GM23338 (cell line): ENCODE results near the gene HCN2. TPM values are rescaled to one million over a fixed set of nuclear protein-coding genes. Genes with fewer than 3 reads are reported as not detected.

Source experiments
- ATAC-seq: fragments of 200-7000 bp; cut with Tn5 transposase; 3 replicates; pipeline ENCODE4 v1.9.1; 2020
- DNase-seq: peaks from one replicate; pipeline ENCODE4 v3.0.0-alpha.2; 2015; ENCODE audit warnings: low spot score
- H2AFZ ChIP-seq: fragments of 200-600 bp; sonication (generic); 2 replicates; pipeline ENCODE4 v1.8.0; 2016; ENCODE audit warnings: antibody characterized with exemption, mild to moderate bottlenecking, moderate library complexity
- H3F3A ChIP-seq: fragments of 200-600 bp; sonication (generic); replicated peaks from 2 replicates; pipeline ENCODE4 v1.8.0; 2017; ENCODE audit warnings: antibody characterized with exemption, mixed run types, low read depth
- H3K27ac ChIP-seq: fragments of 200-600 bp; sonication (generic); 2 replicates; pipeline ENCODE4 v1.6.1; 2016; ENCODE audit warnings: low read depth
- H3K27me3 ChIP-seq: fragments of 200-600 bp; sonication (generic); 2 replicates; pipeline ENCODE4 v1.8.0; 2016; ENCODE audit warnings: mild to moderate bottlenecking, mixed run types, moderate library complexity; ENCODE audit not compliant: insufficient read depth
- H3K36me3 ChIP-seq: fragments of 200-600 bp; sonication (generic); 2 replicates; pipeline ENCODE4 v1.8.0; 2016; ENCODE audit warnings: mild to moderate bottlenecking; ENCODE audit not compliant: insufficient read depth
- H3K4me1 ChIP-seq: fragments of 200-600 bp; sonication (generic); 2 replicates; pipeline ENCODE4 v1.8.0; 2016; ENCODE audit warnings: mild to moderate bottlenecking, moderate library complexity; ENCODE audit not compliant: insufficient read depth
- H3K4me2 ChIP-seq: fragments of 200-600 bp; sonication (generic); 2 replicates; pipeline ENCODE4 v1.7.1; 2017; ENCODE audit warnings: mixed run types
- H3K4me3 ChIP-seq: fragments of 200-600 bp; sonication (generic); 2 replicates; pipeline ENCODE4 v1.6.1; 2016; ENCODE audit warnings: mixed run types
- H3K79me2 ChIP-seq: fragments of 200-600 bp; sonication (generic); replicated peaks from 2 replicates; pipeline ENCODE4 v1.8.0; 2017; ENCODE audit warnings: mild to moderate bottlenecking; ENCODE audit not compliant: insufficient read depth
- H3K9me2 ChIP-seq: fragments of 200-600 bp; sonication (generic); 2 replicates; pipeline ENCODE4 v1.8.0; 2017; ENCODE audit not compliant: insufficient read depth
- H4K20me1 ChIP-seq: fragments of 200-600 bp; sonication (generic); replicated peaks from 2 replicates; pipeline ENCODE4 v1.8.0; 2017; ENCODE audit warnings: mild to moderate bottlenecking; ENCODE audit not compliant: insufficient read depth
- H3K27ac Mint-ChIP-seq: 2 replicates; pipeline ENCODE4 v1.8.0; 2020; ENCODE audit warnings: inconsistent platforms, mild to moderate bottlenecking, moderate library complexity, mixed read lengths
- H3K27me3 Mint-ChIP-seq: 3 replicates; pipeline ENCODE4 v1.8.0; 2022; ENCODE audit warnings: low read depth, mild to moderate bottlenecking, moderate library complexity, mixed read lengths, inconsistent platforms; ENCODE audit not compliant: insufficient read depth, poor library complexity
- H3K36me3 Mint-ChIP-seq: 3 replicates; pipeline ENCODE4 v1.8.0; 2021; ENCODE audit warnings: low read depth, mild to moderate bottlenecking, inconsistent platforms, moderate library complexity, mixed read lengths
- H3K4me1 Mint-ChIP-seq: 3 replicates; pipeline ENCODE4 v1.8.0; 2020; ENCODE audit warnings: mild to moderate bottlenecking, inconsistent platforms, mixed read lengths
- H3K4me3 Mint-ChIP-seq: 3 replicates; pipeline ENCODE4 v1.8.0; 2021; ENCODE audit warnings: moderate library complexity, mild to moderate bottlenecking, inconsistent platforms, mixed read lengths
- H3K9me3 Mint-ChIP-seq: 3 replicates; pipeline ENCODE4 v1.8.0; 2020; ENCODE audit warnings: moderate library complexity, mild to moderate bottlenecking, inconsistent platforms, mixed read lengths
- EZH2 ChIP-seq: fragments of 200-600 bp; sonication (generic); IDR thresholded peaks from one replicate; pipeline ENCODE4 v1.8.0; 2017; ENCODE audit warnings: antibody characterized with exemption, mild to moderate bottlenecking, low read depth; ENCODE audit not compliant: unreplicated experiment
- EZH2phosphoT487 ChIP-seq: fragments of 200-600 bp; sonication (generic); IDR thresholded peaks from one replicate; pipeline ENCODE4 v1.8.1; 2018; ENCODE audit warnings: antibody characterized with exemption; ENCODE audit not compliant: unreplicated experiment
- JUNB ChIP-seq: IDR thresholded peaks from one replicate; pipeline ENCODE4 v1.6.1; 2016; ENCODE audit warnings: antibody characterized with exemption; ENCODE audit not compliant: unreplicated experiment
- NANOG ChIP-seq: IDR thresholded peaks from 2 replicates; pipeline ENCODE4 v1.6.1; 2016; ENCODE audit warnings: antibody characterized with exemption, borderline replicate concordance
- POLR2AphosphoS5 ChIP-seq: IDR thresholded peaks from 2 replicates; pipeline ENCODE4 v1.6.1; 2016; ENCODE audit warnings: antibody characterized with exemption, low read depth
- STAT1 ChIP-seq: IDR thresholded peaks from one replicate; pipeline ENCODE4 v1.6.1; 2016; ENCODE audit warnings: antibody characterized with exemption; ENCODE audit not compliant: unreplicated experiment
- ZNF114 ChIP-seq: fragments of 250-450 bp; sonication (Bioruptor Pico); IDR thresholded peaks from 2 replicates; pipeline ENCODE4 v1.5.0; 2020; ENCODE audit warnings: mild to moderate bottlenecking, moderate library complexity
- ZNF331 ChIP-seq: fragments of 250-450 bp; sonication (Bioruptor Pico); IDR thresholded peaks from 2 replicates; pipeline ENCODE4 v1.5.0; 2020; ENCODE audit warnings: low read depth, mild to moderate bottlenecking, moderate library complexity
- polyA plus RNA-seq: library from polyadenylated mRNA; unstranded; fragments of >200 nt; fragmentation: Nextera tagmentation; extraction: Ambion mirVana; gene quantifications from 2 replicates; pipeline ENCODE4 v1.2.1, GENCODE V29; 2016
- total RNA-seq: library from RNA; depleted of rRNA; stranded (reverse); fragments of >200 nt; shearing (Covaris generic); gene quantifications from 2 replicates; pipeline ENCODE4 v1.2.3, GENCODE V29; 2014
- TF ChIP-seq, protein P1 (sequence below), 2 experiments: fragments of 200-600 bp in 1 of 2; sonication (generic) in 1 of 2; conservative IDR thresholded peaks; 2 replicates each; pipeline versions ENCODE4 v1.5.1 to v1.6.1; 2016 to 2017; ENCODE audit warnings: antibody characterized with exemption in 2 of 2, low read depth in 2 of 2, mild to moderate bottlenecking in 2 of 2, moderate library complexity in 1 of 2
- TF ChIP-seq, protein P2 (sequence below): IDR thresholded peaks from 2 replicates; pipeline ENCODE4 v1.6.1; 2016; ENCODE audit warnings: antibody characterized with exemption
- TF ChIP-seq, protein P3 (sequence below): IDR thresholded peaks from one replicate; pipeline ENCODE4 v1.6.1; 2018; ENCODE audit warnings: antibody characterized with exemption; ENCODE audit not compliant: unreplicated experiment

Gene HCN2
- total and polyA plus RNA-seq, 2 experiments from 2014 or later: 0.06 to 2.9 TPM

DNA sequence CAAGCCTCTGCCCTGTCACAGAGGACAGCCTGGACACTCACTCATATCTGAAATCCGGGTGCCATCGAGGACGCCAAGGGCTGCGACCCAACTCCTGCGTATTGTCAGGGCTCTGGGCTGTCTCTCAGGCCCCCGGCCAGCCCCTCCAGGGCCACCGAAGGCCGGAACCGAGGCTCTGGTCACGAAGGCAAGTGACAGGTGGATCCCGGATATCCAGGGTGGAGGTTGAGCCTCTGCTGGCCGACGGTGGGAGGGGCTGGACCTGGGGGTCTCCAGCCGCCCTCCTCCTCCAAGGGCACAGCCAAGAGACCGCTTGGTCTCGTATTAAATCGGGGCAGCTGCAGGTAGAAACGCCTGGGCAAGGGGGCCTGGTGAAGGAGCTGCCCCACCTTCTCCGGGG, 67.9 kb downstream of the HCN2 start:
- H3K9me3 Mint-ChIP-seq: no peaks in the 10 kb centered on the region
- Histone ChIP-seq H3K27me3 (no peaks in the 10 kb centered on the region), H2AFZ (no peak overlapping the region), H3F3A (peaks cover 5% of the 10 kb centered on the region; the same call in 1 of the 2 replicates), H3K4me2 (no peak overlapping the region), H3K9me2 (no peaks in the 10 kb centered on the region), H3K79me2 (peaks cover 100% of the 10 kb centered on the region), H3K4me1 (peaks cover 6% of the 10 kb centered on the region), H3K27ac (no peak overlapping the region), H3K36me3 (no peaks in the 10 kb centered on the region), H4K20me1 (peaks cover 52% of the 10 kb centered on the region), H3K4me3 (no peak overlapping the region)
- peaks cover 8% of the 10 kb centered on the region for H3K27me3 Mint-ChIP-seq
- peaks cover 15% of the 10 kb centered on the region for H3K36me3 Mint-ChIP-seq
- H3K4me3 Mint-ChIP-seq: no peak overlapping the region
- DNase-seq (no peak), ATAC-seq (no peak)
- TF ChIP-seq, protein P1, sequence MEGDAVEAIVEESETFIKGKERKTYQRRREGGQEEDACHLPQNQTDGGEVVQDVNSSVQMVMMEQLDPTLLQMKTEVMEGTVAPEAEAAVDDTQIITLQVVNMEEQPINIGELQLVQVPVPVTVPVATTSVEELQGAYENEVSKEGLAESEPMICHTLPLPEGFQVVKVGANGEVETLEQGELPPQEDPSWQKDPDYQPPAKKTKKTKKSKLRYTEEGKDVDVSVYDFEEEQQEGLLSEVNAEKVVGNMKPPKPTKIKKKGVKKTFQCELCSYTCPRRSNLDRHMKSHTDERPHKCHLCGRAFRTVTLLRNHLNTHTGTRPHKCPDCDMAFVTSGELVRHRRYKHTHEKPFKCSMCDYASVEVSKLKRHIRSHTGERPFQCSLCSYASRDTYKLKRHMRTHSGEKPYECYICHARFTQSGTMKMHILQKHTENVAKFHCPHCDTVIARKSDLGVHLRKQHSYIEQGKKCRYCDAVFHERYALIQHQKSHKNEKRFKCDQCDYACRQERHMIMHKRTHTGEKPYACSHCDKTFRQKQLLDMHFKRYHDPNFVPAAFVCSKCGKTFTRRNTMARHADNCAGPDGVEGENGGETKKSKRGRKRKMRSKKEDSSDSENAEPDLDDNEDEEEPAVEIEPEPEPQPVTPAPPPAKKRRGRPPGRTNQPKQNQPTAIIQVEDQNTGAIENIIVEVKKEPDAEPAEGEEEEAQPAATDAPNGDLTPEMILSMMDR (conservative IDR thresholded peaks at IDR 0.05; ENCODE audit: low read depth in 2 of 2): no peak
- TF ChIP-seq POLR2AphosphoS5 (no peak), ZNF331 (CRISPR knock-in tag) (no peak), EZH2phosphoT487 (no peak), NANOG (no peak), ZNF114 (CRISPR knock-in tag) (no peak), JUNB (no peak), EZH2 (no peak), STAT1 (no peak)
- TF ChIP-seq, protein P2, sequence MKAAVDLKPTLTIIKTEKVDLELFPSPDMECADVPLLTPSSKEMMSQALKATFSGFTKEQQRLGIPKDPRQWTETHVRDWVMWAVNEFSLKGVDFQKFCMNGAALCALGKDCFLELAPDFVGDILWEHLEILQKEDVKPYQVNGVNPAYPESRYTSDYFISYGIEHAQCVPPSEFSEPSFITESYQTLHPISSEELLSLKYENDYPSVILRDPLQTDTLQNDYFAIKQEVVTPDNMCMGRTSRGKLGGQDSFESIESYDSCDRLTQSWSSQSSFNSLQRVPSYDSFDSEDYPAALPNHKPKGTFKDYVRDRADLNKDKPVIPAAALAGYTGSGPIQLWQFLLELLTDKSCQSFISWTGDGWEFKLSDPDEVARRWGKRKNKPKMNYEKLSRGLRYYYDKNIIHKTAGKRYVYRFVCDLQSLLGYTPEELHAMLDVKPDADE: no peak
- TF ChIP-seq, protein P3, sequence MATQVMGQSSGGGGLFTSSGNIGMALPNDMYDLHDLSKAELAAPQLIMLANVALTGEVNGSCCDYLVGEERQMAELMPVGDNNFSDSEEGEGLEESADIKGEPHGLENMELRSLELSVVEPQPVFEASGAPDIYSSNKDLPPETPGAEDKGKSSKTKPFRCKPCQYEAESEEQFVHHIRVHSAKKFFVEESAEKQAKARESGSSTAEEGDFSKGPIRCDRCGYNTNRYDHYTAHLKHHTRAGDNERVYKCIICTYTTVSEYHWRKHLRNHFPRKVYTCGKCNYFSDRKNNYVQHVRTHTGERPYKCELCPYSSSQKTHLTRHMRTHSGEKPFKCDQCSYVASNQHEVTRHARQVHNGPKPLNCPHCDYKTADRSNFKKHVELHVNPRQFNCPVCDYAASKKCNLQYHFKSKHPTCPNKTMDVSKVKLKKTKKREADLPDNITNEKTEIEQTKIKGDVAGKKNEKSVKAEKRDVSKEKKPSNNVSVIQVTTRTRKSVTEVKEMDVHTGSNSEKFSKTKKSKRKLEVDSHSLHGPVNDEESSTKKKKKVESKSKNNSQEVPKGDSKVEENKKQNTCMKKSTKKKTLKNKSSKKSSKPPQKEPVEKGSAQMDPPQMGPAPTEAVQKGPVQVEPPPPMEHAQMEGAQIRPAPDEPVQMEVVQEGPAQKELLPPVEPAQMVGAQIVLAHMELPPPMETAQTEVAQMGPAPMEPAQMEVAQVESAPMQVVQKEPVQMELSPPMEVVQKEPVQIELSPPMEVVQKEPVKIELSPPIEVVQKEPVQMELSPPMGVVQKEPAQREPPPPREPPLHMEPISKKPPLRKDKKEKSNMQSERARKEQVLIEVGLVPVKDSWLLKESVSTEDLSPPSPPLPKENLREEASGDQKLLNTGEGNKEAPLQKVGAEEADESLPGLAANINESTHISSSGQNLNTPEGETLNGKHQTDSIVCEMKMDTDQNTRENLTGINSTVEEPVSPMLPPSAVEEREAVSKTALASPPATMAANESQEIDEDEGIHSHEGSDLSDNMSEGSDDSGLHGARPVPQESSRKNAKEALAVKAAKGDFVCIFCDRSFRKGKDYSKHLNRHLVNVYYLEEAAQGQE: no peak
- peaks cover 13% of the 10 kb centered on the region for H3K4me1 Mint-ChIP-seq
- no peak overlapping the region for H3K27ac Mint-ChIP-seq
